Testis (tissue), 2 donors: ENCODE data around the gene FAM98C.

ENCODE experiments used
- POLR2A ChIP-seq: fragments of 450-650 bp; IDR thresholded peaks from one replicate; pipeline ENCODE4 v1.6.1; 2017; ENCODE audit warnings: antibody characterized with exemption, mild to moderate bottlenecking, moderate library complexity
- TF ChIP-seq, protein P1 (sequence below), 3 experiments: fragments of 450-650 bp in 2 of 3; fragments of 200-600 bp in 1 of 3; sonication (generic) in 1 of 3; IDR thresholded peaks; one replicate each; pipeline ENCODE4 v1.5.1; 2016 to 2019; ENCODE audit warnings: antibody characterized with exemption in 3 of 3, mild to moderate bottlenecking in 2 of 3, moderate library complexity in 1 of 3

GRCh38 chr19:38402967-38403674 is at the start of gene FAM98C:
- TF ChIP-seq, protein P1, sequence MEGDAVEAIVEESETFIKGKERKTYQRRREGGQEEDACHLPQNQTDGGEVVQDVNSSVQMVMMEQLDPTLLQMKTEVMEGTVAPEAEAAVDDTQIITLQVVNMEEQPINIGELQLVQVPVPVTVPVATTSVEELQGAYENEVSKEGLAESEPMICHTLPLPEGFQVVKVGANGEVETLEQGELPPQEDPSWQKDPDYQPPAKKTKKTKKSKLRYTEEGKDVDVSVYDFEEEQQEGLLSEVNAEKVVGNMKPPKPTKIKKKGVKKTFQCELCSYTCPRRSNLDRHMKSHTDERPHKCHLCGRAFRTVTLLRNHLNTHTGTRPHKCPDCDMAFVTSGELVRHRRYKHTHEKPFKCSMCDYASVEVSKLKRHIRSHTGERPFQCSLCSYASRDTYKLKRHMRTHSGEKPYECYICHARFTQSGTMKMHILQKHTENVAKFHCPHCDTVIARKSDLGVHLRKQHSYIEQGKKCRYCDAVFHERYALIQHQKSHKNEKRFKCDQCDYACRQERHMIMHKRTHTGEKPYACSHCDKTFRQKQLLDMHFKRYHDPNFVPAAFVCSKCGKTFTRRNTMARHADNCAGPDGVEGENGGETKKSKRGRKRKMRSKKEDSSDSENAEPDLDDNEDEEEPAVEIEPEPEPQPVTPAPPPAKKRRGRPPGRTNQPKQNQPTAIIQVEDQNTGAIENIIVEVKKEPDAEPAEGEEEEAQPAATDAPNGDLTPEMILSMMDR (IDR thresholded peaks at IDR 0.05), result peak; percentile 99 to 100 (median 99)
- no peak for TF ChIP-seq POLR2A
